Neural cell (in vitro differentiated cells): Measurements from ENCODE around the gene C22orf23. TPM values are rescaled to one million over a fixed set of nuclear protein-coding genes. Genes with fewer than 3 reads are reported as not detected.

Experiments
- H2AFZ ChIP-seq: fragments of 200-600, 300-800 bp; sonication (generic), shearing (Covaris generic); 2 replicates; pipeline ENCODE4 v1.6.0; 2014; ENCODE audit warnings: low read depth, mild to moderate bottlenecking, antibody characterized with exemption, low read length, moderate library complexity
- H3F3A ChIP-seq: fragments of 200-600 bp; shearing (Covaris generic); 2 replicates; pipeline ENCODE4 v1.6.1; 2016; ENCODE audit warnings: mild to moderate bottlenecking, moderate library complexity, mixed read lengths, antibody characterized with exemption, low read length; ENCODE audit not compliant: insufficient read depth, poor library complexity, severe bottlenecking
- H3K27ac ChIP-seq: fragments of 200-600, 300-800 bp; sonication (generic), shearing (Covaris generic); 2 replicates; pipeline ENCODE4 v1.5.1; 2014; ENCODE audit warnings: mild to moderate bottlenecking, low read length, moderate library complexity
- H3K27me3 ChIP-seq: fragments of 300-800, 200-600 bp; sonication (generic), shearing (Covaris generic); 2 replicates; pipeline ENCODE4 v1.6.0; 2014; ENCODE audit warnings: mild to moderate bottlenecking, low read depth, low read length, moderate library complexity; ENCODE audit not compliant: insufficient read depth
- H3K36me3 ChIP-seq: fragments of 300-800, 200-600 bp; sonication (generic), shearing (Covaris generic); 2 replicates; pipeline ENCODE4 v1.5.1; 2014; ENCODE audit warnings: mild to moderate bottlenecking, antibody characterized with exemption, low read length, moderate library complexity; ENCODE audit not compliant: insufficient read depth
- H3K4me2 ChIP-seq: fragments of 300-800, 200-600 bp; sonication (generic), shearing (Covaris generic); 2 replicates; pipeline ENCODE4 v1.6.0; 2014; ENCODE audit warnings: mild to moderate bottlenecking, low read length
- H3K4me3 ChIP-seq: fragments of 300-800, 200-600 bp; sonication (generic), shearing (Covaris generic); 2 replicates; pipeline ENCODE4 v1.5.1; 2014; ENCODE audit warnings: mild to moderate bottlenecking, low read length, moderate library complexity
- H3K79me2 ChIP-seq: fragments of 200-600 bp; shearing (Covaris generic); replicated peaks from 2 replicates; pipeline ENCODE4 v1.6.0; 2014; ENCODE audit warnings: mild to moderate bottlenecking, low read length, moderate library complexity; ENCODE audit not compliant: insufficient read depth
- H3K9ac ChIP-seq: fragments of 300-800, 200-600 bp; sonication (generic), shearing (Covaris generic); 2 replicates; pipeline ENCODE4 v1.6.1; 2016; ENCODE audit warnings: mild to moderate bottlenecking, low read length, mixed read lengths
- H3K9me2 ChIP-seq: fragments of 200-600 bp; shearing (Covaris generic); 2 replicates; pipeline ENCODE4 v1.6.1; 2016; ENCODE audit warnings: mild to moderate bottlenecking, low read length, mixed read lengths; ENCODE audit not compliant: insufficient read depth
- H3K9me3 ChIP-seq: fragments of 200-600, 300-800 bp; sonication (generic), shearing (Covaris generic); 2 replicates; pipeline ENCODE4 v1.6.1; 2016; ENCODE audit warnings: mild to moderate bottlenecking, mixed run types, low read length, moderate library complexity, mixed read lengths
- H4K20me1 ChIP-seq: fragments of 200-600 bp; shearing (Covaris generic); 2 replicates; pipeline ENCODE4 v1.6.1; 2016; ENCODE audit warnings: mild to moderate bottlenecking, mixed run types; ENCODE audit not compliant: insufficient read depth
- CTCF ChIP-seq: fragments of 450-650 bp; IDR thresholded peaks from 2 replicates; pipeline ENCODE4 v1.5.1; 2014; ENCODE audit warnings: antibody characterized with exemption, mild to moderate bottlenecking, moderate library complexity; ENCODE audit not compliant: poor library complexity, severe bottlenecking
- EP300 ChIP-seq: fragments of 450-650 bp; conservative IDR thresholded peaks from 2 replicates; pipeline ENCODE4 v1.6.1; 2014; ENCODE audit warnings: antibody characterized with exemption, mild to moderate bottlenecking, moderate library complexity; ENCODE audit not compliant: poor library complexity, severe bottlenecking
- EZH2 ChIP-seq: fragments of 200-600, 300-800 bp; shearing (Covaris generic), sonication (generic); IDR thresholded peaks from 2 replicates; pipeline ENCODE4 v1.6.1; 2014; ENCODE audit warnings: antibody characterized with exemption, low read length, borderline replicate concordance, mild to moderate bottlenecking; ENCODE audit not compliant: insufficient read depth, poor library complexity, severe bottlenecking
- MXI1 ChIP-seq: fragments of 450-650 bp; conservative IDR thresholded peaks from 2 replicates; pipeline ENCODE4 v1.6.1; 2014; ENCODE audit warnings: antibody characterized with exemption, mild to moderate bottlenecking; ENCODE audit not compliant: poor library complexity, severe bottlenecking
- POLR2AphosphoS5 ChIP-seq: IDR thresholded peaks from 2 replicates; pipeline ENCODE4 v1.6.1; 2012
- RAD21 ChIP-seq: fragments of 450-650 bp; conservative IDR thresholded peaks from 2 replicates; pipeline ENCODE4 v1.6.1; 2014; ENCODE audit warnings: antibody characterized with exemption, mild to moderate bottlenecking, moderate library complexity
- REST ChIP-seq: IDR thresholded peaks from 2 replicates; pipeline ENCODE4 v1.6.1; 2012; ENCODE audit warnings: borderline replicate concordance
- SMC3 ChIP-seq: fragments of 450-650 bp; conservative IDR thresholded peaks from 2 replicates; pipeline ENCODE4 v1.6.1; 2014; ENCODE audit warnings: antibody characterized with exemption, mild to moderate bottlenecking, moderate library complexity; ENCODE audit not compliant: poor library complexity
- TAF1 ChIP-seq: IDR thresholded peaks from 2 replicates; pipeline ENCODE4 v1.6.1; 2012; ENCODE audit warnings: low read depth
- polyA plus RNA-seq: library from polyadenylated mRNA; depleted of rRNA; stranded (reverse); fragments of >200 nt; gene quantifications from 2 replicates; pipeline ENCODE4 v1.2.3, GENCODE V29; 2014

Gene C22orf23
- polyA plus RNA-seq, 1 donor from 2014 or later = 1.3 TPM

- no peaks in the 10 kb centered on the region for H3K9me2 ChIP-seq
- H3K27me3 ChIP-seq = no peaks in the 10 kb centered on the region
- no peaks in the 10 kb centered on the region for H3K79me2 ChIP-seq
- no peak overlapping the region for H3K27ac ChIP-seq
- TF ChIP-seq POLR2AphosphoS5 = no peak
- no peak for TF ChIP-seq EZH2
- no peak for TF ChIP-seq RAD21
- no peaks in the 10 kb centered on the region for H4K20me1 ChIP-seq
- no peak overlapping the region for H3K4me2 ChIP-seq
- H3K9ac ChIP-seq = no peak overlapping the region
- H3K9me3 ChIP-seq = no peaks in the 10 kb centered on the region
- no peak overlapping the region for H2AFZ ChIP-seq
- H3F3A ChIP-seq = no peaks in the 10 kb centered on the region
- H3K36me3 ChIP-seq = no peaks in the 10 kb centered on the region
- no peak overlapping the region for H3K4me3 ChIP-seq
Observed at GRCh38 chr22:37970864-37971263, 17.5 kb upstream of the C22orf23 start.

- no peaks in the 10 kb centered on the region for H3F3A ChIP-seq
- no peak overlapping the region for H3K9ac ChIP-seq
- no peaks in the 10 kb centered on the region for H3K9me3 ChIP-seq
- H3K36me3 ChIP-seq = no peaks in the 10 kb centered on the region
- H3K9me2 ChIP-seq = no peaks in the 10 kb centered on the region
- TF ChIP-seq RAD21 = no peak
- H3K4me2 ChIP-seq = no peak overlapping the region
- no peaks in the 10 kb centered on the region for H3K27me3 ChIP-seq
- no peaks in the 10 kb centered on the region for H4K20me1 ChIP-seq
- H3K79me2 ChIP-seq = peaks cover 5% of the 10 kb centered on the region
- H3K4me3 ChIP-seq = no peak overlapping the region
- H3K27ac ChIP-seq = no peak overlapping the region
- no peak overlapping the region for H2AFZ ChIP-seq
Observed at GRCh38 chr22:37968452-37969251, 15.3 kb upstream of the C22orf23 start.

GRCh38 chr22:37967637-37968451, 14.4 kb upstream of the C22orf23 start:
- no peak overlapping the region for H3K9ac ChIP-seq
- H3K79me2 ChIP-seq = peaks cover 5% of the 10 kb centered on the region
- H3K27me3 ChIP-seq = no peaks in the 10 kb centered on the region
- H3K36me3 ChIP-seq = no peaks in the 10 kb centered on the region
- no peak overlapping the region for H3K4me3 ChIP-seq
- H3K9me2 ChIP-seq = no peaks in the 10 kb centered on the region
- no peak for TF ChIP-seq RAD21
- no peaks in the 10 kb centered on the region for H3K9me3 ChIP-seq
- no peaks in the 10 kb centered on the region for H3F3A ChIP-seq
- H3K4me2 ChIP-seq = no peak overlapping the region
- no peaks in the 10 kb centered on the region for H4K20me1 ChIP-seq
- no peak overlapping the region for H2AFZ ChIP-seq
- H3K27ac ChIP-seq = no peak overlapping the region

GRCh38 chr22:37967147-37967546, 13.7 kb upstream of the C22orf23 start:
- no peak overlapping the region for H3K4me3 ChIP-seq
- H3K9ac ChIP-seq = no peak overlapping the region
- H3K79me2 ChIP-seq = peaks cover 5% of the 10 kb centered on the region
- no peak overlapping the region for H2AFZ ChIP-seq
- H3F3A ChIP-seq = no peaks in the 10 kb centered on the region
- no peak overlapping the region for H3K27ac ChIP-seq
- H3K27me3 ChIP-seq = no peaks in the 10 kb centered on the region
- no peaks in the 10 kb centered on the region for H3K9me3 ChIP-seq
- TF ChIP-seq CTCF (no peak), EZH2 (no peak), SMC3 (no peak), POLR2AphosphoS5 (no peak), TAF1 (no peak), REST (no peak), EP300 (no peak), RAD21 (no peak), MXI1 (no peak)
- no peaks in the 10 kb centered on the region for H3K36me3 ChIP-seq
- H3K4me2 ChIP-seq = no peak overlapping the region
- no peaks in the 10 kb centered on the region for H3K9me2 ChIP-seq
- H4K20me1 ChIP-seq = no peaks in the 10 kb centered on the region
